Lung (tissue), 12 donors: Measurements from ENCODE around the gene GOLGA8S. TPM values are rescaled to one million over a fixed set of nuclear protein-coding genes. Genes with fewer than 3 reads are reported as not detected.
"Not testable (repeated sequence)": the region's sequence is repeated elsewhere in the genome, so short reads cannot be mapped to it uniquely, and the experiment has no call there.

Experiments
- ATAC-seq: fragments of 200-7000 bp; cut with Tn5 transposase; one replicate; pipeline ENCODE4 v1.9.1; 2020; ENCODE audit warnings: moderate number of reproducible peaks; ENCODE audit not compliant: insufficient read depth, low FRiP score
- DNase-seq, 3 donors: peaks; one replicate each; pipeline ENCODE4 v3.0.0-alpha.2; 2013 to 2017
- H3K27ac ChIP-seq, 2 donors: one replicate each; pipeline ENCODE4 v1.5.1; 2013; ENCODE audit warnings: mild to moderate bottlenecking in 2 of 2, moderate library complexity in 2 of 2, control low read depth in 1 of 2, inconsistent platforms in 1 of 2, low read depth in 1 of 2, low read length in 1 of 2
- H3K27me3 ChIP-seq, 3 donors: one replicate each; pipeline ENCODE4 v1.5.1; 2013; ENCODE audit warnings: low read length in 2 of 3; ENCODE audit not compliant: control insufficient read depth in 3 of 3, insufficient read depth in 3 of 3
- H3K36me3 ChIP-seq, 4 donors: one replicate each; pipeline ENCODE4 v1.5.1; 2013; ENCODE audit warnings: low read length in 4 of 4, mild to moderate bottlenecking in 1 of 4, moderate library complexity in 1 of 4; ENCODE audit not compliant: control insufficient read depth in 4 of 4, insufficient read depth in 4 of 4
- H3K4me1 ChIP-seq, 5 donors: one replicate each; pipeline ENCODE4 v1.5.1; 2013; ENCODE audit warnings: low read length in 5 of 5, mild to moderate bottlenecking in 2 of 5, moderate library complexity in 1 of 5; ENCODE audit not compliant: control insufficient read depth in 5 of 5, insufficient read depth in 5 of 5
- H3K4me3 ChIP-seq: one replicate; pipeline ENCODE4 v1.5.1; 2013; ENCODE audit warnings: mild to moderate bottlenecking, control low read depth, moderate library complexity
- H3K9ac ChIP-seq, 2 donors: one replicate each; pipeline ENCODE4 v1.5.1; 2013; ENCODE audit warnings: low read length in 2 of 2, control low read depth in 1 of 2; ENCODE audit not compliant: insufficient read depth in 1 of 2
- H3K9me3 ChIP-seq, 4 donors: one replicate each; pipeline ENCODE4 v1.5.1; 2013; ENCODE audit warnings: low read length in 3 of 4, mild to moderate bottlenecking in 1 of 4, moderate library complexity in 1 of 4; ENCODE audit not compliant: control insufficient read depth in 4 of 4, insufficient read depth in 3 of 4
- WGBS, 2 donors: extraction: QIAGEN DNeasy Blood & Tissue Kit; methylation state at CpG; one replicate each; pipeline ENCODE4 v1.1.7; 2013; 5-methylcytosine and 5-hydroxymethylcytosine counted together
- polyA plus RNA-seq, 2 donors: library from polyadenylated mRNA; stranded (reverse); fragments of 200-250 nt; gene quantifications; one replicate each; pipeline ENCODE4 v1.2.1, GENCODE V29; 2013
- total RNA-seq, 2 donors: library from RNA; depleted of rRNA in 1 of 2; stranded (reverse); fragments of >200 nt in 1 of 2; gene quantifications; one replicate each; pipeline ENCODE4 v1.2.1, GENCODE V29; 2014 to 2021
- TF ChIP-seq, protein P1 (sequence below): IDR thresholded peaks from 2 replicates; pipeline ENCODE4 v1.5.1; 2012; ENCODE audit warnings: mild to moderate bottlenecking; ENCODE audit errors: control extremely low read depth, extremely low read depth
- donor health status: control.
- donor health status: control.
- donor health status: Bipolar disorder and iron deficiency.
- donor health status: healthy.
- donor health status: DM: yes; HTN: yes; CAD: no.

The GOLGA8S gene
- total and polyA plus RNA-seq, 4 donors, result 0.05 to 0.40 (median 0.16) TPM

DNA sequence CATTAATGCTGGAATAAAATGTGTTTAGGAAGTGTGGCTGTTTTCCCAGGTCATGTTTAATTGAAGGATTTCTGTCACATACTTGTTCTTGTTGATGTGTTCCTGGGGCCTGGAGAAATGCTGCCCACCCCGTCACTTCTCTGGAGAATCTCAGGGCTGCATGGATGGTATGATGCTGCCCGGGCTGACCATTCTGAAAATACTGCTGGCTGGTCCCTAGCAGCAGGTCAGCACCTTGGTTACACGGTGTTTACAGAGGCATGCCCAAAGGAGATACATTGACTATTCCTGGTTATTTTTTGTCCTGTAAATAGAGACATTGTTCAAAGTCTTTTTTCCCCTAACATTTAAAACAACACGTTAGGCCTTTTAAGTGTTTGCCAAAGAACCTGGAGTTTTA lies 26.2 kb downstream of the GOLGA8S start:
- not testable (repeated sequence) for H3K27me3 ChIP-seq, H3K9me3 ChIP-seq, H3K9ac ChIP-seq, H3K4me3 ChIP-seq, ATAC-seq, H3K36me3 ChIP-seq, DNase-seq, H3K27ac ChIP-seq, H3K4me1 ChIP-seq
- WGBS, 2 donors, result 61 to 64% methylated on average over 4 of the region's 4 CpGs

DNA sequence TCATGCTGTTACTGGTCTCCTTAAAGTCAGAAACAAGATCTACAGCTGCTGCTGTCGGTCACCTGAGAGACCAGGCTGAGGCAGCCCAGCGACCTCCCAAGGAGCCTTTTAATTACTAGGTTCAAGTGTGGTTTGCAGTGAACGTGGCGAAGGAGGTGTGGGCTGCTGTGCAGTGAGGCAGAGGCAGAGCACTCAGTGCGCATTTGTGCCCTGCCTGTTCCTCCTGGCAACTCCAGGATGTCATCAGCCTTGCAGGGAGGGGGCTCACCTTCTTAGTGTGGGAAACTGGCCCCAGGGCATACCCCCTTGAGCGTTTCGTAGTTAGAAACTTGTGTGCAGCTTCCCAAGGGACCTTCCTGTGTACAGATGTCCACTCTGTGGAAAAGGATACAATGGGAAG lies 26.6 kb downstream of the GOLGA8S start:
- H3K9ac ChIP-seq, DNase-seq, H3K9me3 ChIP-seq, H3K27me3 ChIP-seq, H3K4me1 ChIP-seq, H3K4me3 ChIP-seq, H3K27ac ChIP-seq, ATAC-seq, H3K36me3 ChIP-seq: not testable (repeated sequence)
- WGBS, 2 donors, result 61 to 72% methylated on average over 7 of the region's 7 CpGs

DNA sequence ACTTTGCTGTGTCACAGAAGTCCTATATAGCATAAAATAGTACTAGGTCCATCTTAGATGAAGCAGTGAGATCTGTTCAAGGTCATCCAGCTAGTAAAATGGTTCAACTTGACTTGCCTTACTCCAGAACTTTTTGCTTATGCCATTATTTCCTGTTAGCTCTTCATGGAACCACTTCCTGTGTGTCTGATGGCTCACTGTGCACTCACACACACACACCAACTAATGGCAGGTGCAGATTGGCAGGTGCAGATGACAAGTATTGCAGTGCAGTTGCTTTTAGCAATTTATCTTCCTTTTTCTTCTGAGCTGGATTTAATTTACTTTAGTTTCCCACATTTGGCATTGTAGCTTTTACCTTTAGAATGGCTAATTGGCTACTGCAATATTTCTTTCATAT lies 29.8 kb downstream of the GOLGA8S start:
- Histone ChIP-seq H3K27me3 (no peaks in the 10 kb centered on the region), H3K27ac (no peak overlapping the region), H3K9me3 (peaks cover 0 to 2% (median 0%) of the 10 kb centered on the region in 4 donors), H3K4me1 (peaks cover 0 to 2% (median 0%) of the 10 kb centered on the region in 5 donors), H3K9ac (no peak overlapping the region), H3K36me3 (no peaks in the 10 kb centered on the region), H3K4me3 (no peak overlapping the region)
- DNase-seq, result no peak
- no peak for ATAC-seq
- TF ChIP-seq, protein P1, sequence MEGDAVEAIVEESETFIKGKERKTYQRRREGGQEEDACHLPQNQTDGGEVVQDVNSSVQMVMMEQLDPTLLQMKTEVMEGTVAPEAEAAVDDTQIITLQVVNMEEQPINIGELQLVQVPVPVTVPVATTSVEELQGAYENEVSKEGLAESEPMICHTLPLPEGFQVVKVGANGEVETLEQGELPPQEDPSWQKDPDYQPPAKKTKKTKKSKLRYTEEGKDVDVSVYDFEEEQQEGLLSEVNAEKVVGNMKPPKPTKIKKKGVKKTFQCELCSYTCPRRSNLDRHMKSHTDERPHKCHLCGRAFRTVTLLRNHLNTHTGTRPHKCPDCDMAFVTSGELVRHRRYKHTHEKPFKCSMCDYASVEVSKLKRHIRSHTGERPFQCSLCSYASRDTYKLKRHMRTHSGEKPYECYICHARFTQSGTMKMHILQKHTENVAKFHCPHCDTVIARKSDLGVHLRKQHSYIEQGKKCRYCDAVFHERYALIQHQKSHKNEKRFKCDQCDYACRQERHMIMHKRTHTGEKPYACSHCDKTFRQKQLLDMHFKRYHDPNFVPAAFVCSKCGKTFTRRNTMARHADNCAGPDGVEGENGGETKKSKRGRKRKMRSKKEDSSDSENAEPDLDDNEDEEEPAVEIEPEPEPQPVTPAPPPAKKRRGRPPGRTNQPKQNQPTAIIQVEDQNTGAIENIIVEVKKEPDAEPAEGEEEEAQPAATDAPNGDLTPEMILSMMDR, result no peak

DNA sequence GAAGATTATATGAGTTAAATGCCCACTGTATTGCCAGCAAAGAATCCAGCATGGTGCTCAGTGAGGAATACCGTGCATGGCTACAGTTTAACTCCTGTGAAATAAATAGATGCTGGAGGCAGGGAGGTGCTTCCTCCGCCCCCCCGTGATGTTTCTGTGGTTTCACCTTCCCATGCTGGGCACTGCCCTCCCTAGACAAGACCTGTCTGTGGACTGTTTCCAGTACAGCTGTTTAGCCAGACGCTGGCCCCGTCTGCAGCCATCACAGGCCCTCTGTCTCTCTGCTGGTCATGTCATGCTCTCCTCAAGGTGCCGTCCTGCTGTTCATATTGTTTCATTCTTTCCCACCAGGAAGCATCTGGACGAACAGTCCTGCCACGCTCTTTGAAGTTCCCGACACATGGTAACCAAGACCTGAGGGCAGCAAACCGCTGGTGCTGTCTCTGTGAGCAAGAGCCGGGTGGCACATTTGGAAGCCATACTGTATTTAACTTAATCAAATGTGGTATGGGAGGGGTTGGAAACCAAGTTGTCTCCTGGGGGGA lies 31.4 kb downstream of the GOLGA8S start:
- peaks cover 0 to 2% (median 0%) of the 10 kb centered on the region in 5 donors for H3K4me1 ChIP-seq

More for the DNA sequence above, 31.4 kb downstream of the GOLGA8S start:
- H3K27me3 ChIP-seq, result no peaks in the 10 kb centered on the region
- no peak overlapping the region for H3K27ac ChIP-seq
- no peak for ATAC-seq
- no peak overlapping the region for H3K4me3 ChIP-seq
- H3K36me3 ChIP-seq, result no peaks in the 10 kb centered on the region
- no peak overlapping the region for H3K9ac ChIP-seq
- peak in 2 of 3 donors; percentile 1 to 6 for DNase-seq
- TF ChIP-seq, protein P1, result no peak
- 65 to 66% methylated on average over 11 of the region's 11 CpGs for WGBS, 2 donors
- H3K9me3 ChIP-seq, result peaks cover 0 to 2% (median 0%) of the 10 kb centered on the region in 4 donors
